ENCODE data around the gene MED13. TPM values are rescaled to one million over a fixed set of nuclear protein-coding genes. Genes with fewer than 3 reads are reported as not detected.
"Not testable (repeated sequence)": the region's sequence is repeated elsewhere in the genome, so short reads cannot be mapped to it uniquely, and the experiment has no call there.

Gene MED13
- total RNA-seq, 1 donor from 2014 or later: 35.4 TPM

DNA sequence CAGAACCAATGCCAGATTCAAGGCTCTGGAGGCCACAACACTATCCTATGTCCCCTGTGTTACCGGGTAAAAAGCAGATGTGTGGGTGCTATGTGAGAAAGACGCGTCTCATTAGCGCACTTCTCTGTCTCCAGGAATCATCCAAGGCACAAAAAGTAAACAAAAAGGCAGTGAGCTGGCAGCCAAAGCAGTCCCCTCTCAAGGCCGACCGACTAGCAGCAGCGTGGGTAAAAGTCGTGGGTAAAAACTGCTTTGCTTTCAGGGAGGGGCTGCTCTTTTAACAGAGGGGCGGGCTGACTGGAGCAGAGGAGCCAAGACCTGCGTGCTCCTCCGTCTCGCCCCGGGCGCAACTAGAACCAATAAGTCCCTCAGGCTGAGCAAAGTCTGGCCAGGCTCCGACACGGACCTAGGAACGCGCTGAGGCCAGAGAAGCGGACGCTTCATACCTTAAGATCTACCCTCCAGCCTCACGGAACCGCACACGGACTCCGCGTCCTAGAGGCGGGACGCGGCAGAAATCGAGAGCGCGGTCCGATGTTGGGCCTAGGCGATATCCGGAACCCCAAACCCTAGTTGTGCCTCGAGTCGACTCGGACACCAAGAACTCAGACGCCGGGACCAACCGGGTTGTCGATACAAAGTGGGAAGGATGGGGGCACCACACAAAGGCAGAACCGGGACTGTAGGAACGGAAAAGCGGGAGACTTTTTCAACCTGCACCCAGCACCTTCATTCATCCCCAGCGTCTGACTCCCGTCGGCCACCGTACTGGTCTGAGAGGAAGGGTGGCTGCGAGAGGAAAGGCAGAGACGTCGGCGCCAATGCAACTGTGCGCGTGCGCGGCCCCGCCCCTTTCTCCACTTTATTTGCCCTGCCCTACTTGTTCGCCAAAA is 137.6 kb downstream of the MED13 start, which contains the start of gene INTS2:
TSS of gene INTS2 (minus strand) at position 775 of the 893 bp plus-strand sequence. CDS start 1,338 bp downstream, outside the sequence.
- peak; percentile 95 for ATAC-seq

DNA sequence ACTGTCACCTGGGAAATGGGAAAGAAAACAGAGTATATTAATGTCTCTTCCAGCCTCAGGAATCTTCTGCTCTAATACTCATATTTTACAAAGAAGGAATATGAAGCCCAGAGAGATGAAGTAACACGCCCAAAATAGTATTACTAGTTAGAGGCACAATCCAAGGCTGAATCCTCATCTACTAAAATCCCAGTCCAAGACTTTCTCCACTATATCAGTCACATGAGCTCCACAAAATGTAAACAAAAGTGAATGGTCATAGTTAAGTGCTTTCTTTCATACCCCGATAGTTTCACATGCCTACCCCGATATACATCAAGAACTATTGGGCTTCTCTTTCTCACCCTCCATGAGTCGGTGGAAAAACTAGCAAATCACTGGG is 138.3 kb downstream of the MED13 start:
- no peak for ATAC-seq
- no peak for DNase-seq (ENCODE audit: low spot score)

More for the DNA sequence above, 137.6 kb downstream of the MED13 start, which contains the start of gene INTS2:
- peak; percentile 97 for DNase-seq (ENCODE audit: low spot score)

DNA sequence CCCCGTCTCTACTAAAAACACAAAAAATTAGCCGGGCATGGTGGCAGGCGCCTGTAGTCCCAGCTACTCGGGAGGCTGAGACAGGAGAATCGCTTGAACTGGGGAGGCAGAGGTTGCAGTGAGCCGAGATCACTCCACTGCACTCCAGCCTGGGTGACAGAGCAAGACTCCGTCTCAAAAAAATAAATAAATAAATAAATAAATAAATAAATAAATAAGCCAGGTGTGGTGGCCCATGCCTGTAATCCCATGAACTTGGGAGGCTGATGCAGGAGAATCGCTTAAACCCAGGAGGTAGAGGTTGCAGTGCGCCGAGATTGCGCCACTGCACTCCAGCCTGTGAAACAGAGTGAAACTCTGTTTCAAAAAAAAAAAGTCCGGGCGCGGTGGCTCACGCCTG is 149.9 kb downstream of the MED13 start:
- not testable (repeated sequence) for ATAC-seq; DNase-seq (ENCODE audit: low spot score)

DNA sequence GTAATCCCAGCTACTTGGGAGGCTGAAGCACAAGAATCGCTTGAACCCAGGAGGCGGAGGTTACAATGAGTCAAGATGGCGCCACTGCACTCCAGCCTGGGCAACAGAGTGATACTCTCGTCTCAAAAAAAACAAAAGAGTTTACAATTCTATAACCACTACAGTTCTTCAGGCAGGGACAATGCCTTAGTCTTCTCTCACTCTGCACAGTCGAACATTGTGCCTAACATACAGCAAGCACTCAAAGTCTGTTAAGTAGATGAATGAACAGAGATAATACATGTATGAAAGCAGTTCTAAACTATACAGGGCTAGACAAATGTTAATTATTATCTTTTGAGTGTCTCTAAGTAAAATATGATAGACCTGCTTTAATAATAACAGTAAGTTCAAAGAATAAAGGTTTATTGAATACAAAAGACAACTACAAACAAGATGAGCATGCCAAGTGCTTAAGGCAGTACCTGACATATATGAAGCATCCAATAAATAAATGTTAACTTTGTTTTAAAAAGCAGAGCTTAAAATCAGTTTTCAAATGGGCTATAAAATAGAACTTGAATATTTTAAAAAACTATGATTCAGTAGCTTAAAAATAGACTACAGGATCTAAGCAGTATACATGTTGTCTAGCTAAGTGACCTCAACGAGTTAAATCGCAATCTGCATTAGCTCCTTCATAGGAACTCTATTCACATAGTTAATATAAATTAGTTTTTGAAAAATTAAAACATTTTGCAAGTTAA is 156.6 kb downstream of the MED13 start:
- no peak for ATAC-seq
- DNase-seq (ENCODE audit: low spot score): no peak

DNA sequence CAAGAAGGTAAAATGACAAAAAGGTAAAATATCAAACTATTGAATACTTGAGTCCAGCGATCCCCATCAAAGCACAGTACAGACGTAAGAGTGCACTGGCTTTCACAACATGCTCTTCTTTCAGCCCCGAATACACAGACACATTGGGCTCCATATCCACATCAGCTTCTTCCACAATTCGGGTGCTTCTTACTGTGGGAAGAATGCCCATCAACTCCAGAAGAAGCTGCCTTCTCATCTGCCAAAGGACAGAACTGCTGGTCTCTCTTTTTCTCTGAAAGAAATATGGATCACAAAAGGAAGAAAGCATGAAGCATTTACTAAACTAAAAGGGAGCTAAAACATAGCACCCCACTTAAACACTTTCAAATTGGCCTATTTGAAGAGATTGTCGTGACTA is 157.7 kb downstream of the MED13 start:
- ATAC-seq (no peak), DNase-seq (ENCODE audit: low spot score) (no peak)

DNA sequence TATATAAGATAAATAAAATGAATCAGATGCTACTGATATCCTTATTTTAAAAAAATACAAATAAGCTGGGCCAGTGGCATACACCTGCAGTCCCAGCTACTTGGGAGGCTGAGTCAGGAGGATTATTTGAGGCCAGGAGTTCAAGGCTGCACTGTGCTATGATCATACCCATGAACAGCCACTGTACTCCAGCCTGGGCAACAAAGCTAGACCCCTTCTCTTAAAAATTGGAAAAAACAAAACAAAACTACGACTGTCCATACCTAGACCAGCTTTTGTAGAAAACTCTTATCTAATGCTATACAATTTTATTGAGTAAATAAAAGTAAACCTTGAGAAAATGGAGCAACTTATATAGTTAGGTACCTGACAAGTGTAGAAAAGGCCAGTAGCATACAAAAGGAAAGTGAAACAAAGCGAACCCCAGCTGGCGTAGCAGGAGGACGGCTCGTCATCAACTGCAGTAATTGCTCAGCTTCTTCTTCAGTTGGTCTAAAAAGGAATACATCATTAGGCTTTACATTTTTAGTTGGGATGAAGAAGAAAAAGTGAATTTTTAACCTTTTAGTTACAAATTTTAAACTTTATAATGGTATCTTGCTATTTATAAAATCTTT is 160.9 kb downstream of the MED13 start:
- no peak for ATAC-seq
- no peak for DNase-seq (ENCODE audit: low spot score)

DNA sequence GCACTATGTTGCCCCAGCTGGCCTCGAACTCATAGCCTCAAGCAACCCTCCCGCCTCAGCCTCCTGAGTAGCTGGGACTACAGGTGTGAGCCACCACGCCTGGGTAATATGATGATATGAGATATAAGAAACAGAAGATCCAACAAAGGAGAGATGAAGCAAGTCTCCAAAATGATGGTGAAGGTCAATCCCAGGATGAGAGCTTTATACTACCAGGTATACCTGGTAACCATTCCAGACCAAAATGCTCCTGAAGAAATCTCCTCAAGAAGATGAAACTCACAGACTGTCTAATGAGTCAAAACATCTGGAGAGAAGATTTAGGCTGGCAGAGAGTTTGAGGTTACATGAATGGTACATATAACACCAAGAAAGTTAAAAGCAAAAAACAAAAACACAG is 161.8 kb downstream of the MED13 start:
- ATAC-seq: no peak
- no peak for DNase-seq (ENCODE audit: low spot score)

DNA sequence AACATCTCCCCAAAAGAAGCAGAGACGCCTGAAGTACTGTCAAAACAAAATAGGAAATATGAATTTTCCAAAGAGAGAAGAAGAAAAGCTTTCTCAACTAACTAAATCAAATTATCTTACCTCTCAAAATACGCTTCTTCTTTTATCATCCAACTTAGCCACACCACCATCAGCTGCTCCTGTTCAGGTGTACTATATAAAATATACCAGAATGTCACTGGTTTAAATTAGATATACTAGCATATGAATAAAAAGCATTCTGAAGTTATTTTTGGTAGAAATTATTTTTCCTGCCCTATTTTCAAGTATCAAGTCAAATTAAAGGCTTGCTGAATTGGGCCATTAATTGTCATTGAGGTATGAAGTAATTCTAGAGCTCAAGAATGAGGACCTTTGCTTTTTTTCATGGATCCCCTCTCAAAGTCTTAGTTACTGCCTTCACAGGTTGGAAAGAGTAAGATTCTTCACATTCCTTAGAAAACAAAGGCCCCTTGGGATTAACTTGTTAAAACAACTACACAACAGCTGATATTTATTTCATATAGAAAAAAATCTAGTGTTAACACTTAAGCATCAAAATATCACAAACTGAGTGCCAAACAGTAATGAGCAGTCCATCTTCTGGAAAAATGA is 167.4 kb downstream of the MED13 start:
- no peak for ATAC-seq

DNA sequence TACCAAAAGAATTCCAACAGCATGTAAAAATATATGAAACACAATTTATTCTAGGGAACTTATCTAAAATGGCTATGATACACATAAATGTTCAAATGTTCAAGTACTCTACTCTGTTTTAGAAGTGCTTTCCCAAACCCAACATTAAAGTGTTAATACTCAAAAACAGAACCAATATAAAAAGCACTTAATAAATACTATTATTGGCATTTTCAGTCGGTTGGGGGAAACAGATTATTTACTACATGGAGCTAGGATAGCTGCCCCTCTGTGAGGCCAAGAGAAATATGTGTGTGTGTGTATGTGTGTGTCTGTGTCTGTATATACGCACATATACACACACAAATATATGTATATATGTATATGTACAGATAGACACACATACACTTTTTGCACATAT is 169.7 kb downstream of the MED13 start:
- ATAC-seq: no peak
- DNase-seq (ENCODE audit: low spot score): no peak

More for the DNA sequence above, 167.4 kb downstream of the MED13 start:
- no peak for DNase-seq (ENCODE audit: low spot score)

DNA sequence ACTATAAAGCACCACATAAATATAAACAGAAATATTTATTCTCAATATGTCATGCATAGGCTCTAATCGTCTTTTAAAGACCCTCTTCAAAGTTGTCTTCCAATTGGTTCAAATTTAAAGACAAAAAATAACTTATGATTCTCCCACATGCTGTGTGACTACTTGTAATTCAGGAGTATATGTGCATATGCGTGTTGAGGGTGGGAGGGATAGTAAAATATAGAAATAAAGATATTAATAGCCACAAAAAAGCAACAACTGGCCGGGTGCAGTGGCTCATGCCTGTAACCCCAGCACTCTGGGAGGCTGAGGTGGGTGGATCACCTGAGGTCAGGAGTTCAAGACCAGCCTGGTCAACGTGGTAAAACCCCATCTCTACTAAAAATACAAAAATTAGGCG is 170.8 kb downstream of the MED13 start:
- ATAC-seq; DNase-seq (ENCODE audit: low spot score): not testable (repeated sequence)

Other genes with a start within 250 kb of the MED13 start
- gene BRIP1, start 201.8 kb downstream of the MED13 start, total RNA-seq: 1.2 TPM
- gene INTS2, start 137.3 kb downstream of the MED13 start, total RNA-seq: 4.6 TPM

All from left lobe of liver (tissue), 2 donors.